ENCODE data around the gene POLE. TPM values are rescaled to one million over a fixed set of nuclear protein-coding genes. Genes with fewer than 3 reads are reported as not detected.

POLE gene
- total RNA-seq, 4 donors from 2014 or later = 32.2 to 133 (median 44.4) TPM

DNA sequence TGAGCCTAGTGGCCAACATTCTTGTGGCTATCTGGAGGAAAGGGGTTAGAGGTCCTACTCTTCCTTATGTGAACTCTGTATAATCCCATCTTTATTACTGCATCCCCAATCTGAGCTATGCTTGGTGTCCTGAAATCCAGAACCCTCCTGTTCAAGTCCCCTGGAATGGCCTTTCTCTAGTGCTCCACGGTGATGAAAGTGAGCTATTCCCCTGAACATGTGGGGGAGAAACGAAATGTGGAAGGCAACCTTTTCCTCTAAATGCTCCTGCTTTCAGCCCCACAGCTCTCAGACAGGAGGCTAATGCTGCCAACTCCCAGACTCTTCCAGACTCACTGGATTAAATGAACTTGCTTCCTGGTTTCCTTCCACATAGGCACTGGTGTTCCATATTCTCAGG is 21.0 kb upstream of the POLE start:
- DNase-seq (ENCODE audit: low spot score in 2 of 2) = no peak
- H3K9me3 ChIP-seq = no peaks in the 10 kb centered on the region
- H3K27ac ChIP-seq = no peak overlapping the region
- TF ChIP-seq EP300 (IDR thresholded peaks at IDR 0.05) (no peak), CTCF (IDR thresholded peaks at IDR 0.05) (no peak), POLR2A (IDR thresholded peaks at IDR 0.05) (no peak)
- peaks cover 0 to 26% (median 16%) of the 10 kb centered on the region in 4 donors for H3K4me1 ChIP-seq
- no peaks in the 10 kb centered on the region for H3K27me3 ChIP-seq
- 86 to 88% methylated on average over 2 of the region's 2 CpGs for WGBS, 2 donors
- H3K36me3 ChIP-seq = peaks cover 0 to 35% (median 0%) of the 10 kb centered on the region in 3 donors
- H3K4me3 ChIP-seq = no peak overlapping the region

DNA sequence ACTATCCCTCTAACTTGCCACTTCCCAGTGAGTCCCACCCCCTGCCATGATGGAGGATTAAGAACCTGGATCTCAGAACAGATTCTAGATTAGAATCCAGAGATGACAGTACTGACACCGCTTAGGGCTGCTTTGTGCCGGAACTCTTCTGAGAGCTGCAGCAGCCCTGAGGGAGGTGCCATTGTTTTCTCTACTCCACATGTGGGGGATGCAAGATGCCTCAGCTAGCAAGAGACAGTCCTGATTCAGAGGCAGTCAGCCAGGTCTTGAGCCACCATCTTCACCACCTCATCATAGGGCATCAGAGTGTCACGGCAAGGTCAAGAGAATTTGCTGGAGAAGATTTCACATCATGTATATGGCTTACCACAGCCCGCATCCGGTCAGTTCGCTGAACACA is 20.1 kb upstream of the POLE start:
- Histone ChIP-seq H3K9me3 (no peaks in the 10 kb centered on the region), H3K4me1 (peaks cover 0 to 21% (median 13%) of the 10 kb centered on the region in 4 donors), H3K4me3 (no peak overlapping the region), H3K27me3 (no peaks in the 10 kb centered on the region), H3K27ac (no peak overlapping the region), H3K36me3 (peaks cover 0 to 40% (median 0%) of the 10 kb centered on the region in 3 donors)
- no peak for DNase-seq (ENCODE audit: low spot score in 2 of 2)
- WGBS, 2 donors = 95 to 96% methylated on average over 6 of the region's 6 CpGs
- no peak for TF ChIP-seq POLR2A (IDR thresholded peaks at IDR 0.05)
- TF ChIP-seq CTCF (IDR thresholded peaks at IDR 0.05) = no peak

DNA sequence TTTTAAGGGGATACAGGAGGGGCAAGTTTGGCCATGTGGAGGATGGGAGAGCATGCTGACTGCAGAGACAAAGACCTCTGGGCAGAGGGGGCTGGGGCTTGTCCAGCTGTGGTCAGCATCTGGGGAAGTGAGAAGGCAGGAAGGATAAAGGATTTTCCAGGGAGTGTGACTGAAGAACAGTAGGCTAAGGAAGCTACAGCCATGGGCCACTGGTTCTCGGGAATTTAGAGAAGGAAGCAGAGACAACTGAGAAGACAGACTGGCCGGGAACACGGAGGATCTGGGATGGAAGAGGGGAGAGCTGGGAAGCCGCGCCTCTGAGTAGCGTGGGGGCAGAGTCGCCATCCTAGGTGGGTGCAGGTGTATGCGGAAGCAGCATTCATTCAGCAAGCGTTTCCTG is 16.5 kb upstream of the POLE start:
- 93 to 94% methylated on average over 9 of the region's 9 CpGs for WGBS, 2 donors

DNA sequence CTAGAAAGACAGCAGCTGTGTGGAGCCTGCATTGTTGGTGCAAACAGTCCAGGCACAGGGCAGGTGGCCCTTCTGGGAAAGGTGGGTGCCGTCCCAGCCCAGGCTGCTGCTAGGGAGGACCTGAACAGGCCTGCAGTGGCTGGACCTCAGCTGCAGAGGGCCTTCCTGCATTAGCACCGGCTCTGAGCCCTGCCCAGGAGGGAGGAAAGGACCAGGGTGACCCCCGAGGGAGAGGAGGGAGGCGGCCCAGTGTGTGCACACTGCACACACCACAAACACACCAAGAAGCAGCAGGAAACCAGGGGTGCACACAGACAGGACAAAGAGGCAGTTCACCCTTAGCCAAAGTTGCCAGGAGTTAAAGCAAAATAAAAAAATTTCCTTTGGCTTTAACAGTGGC is 15.5 kb upstream of the POLE start:
- Histone ChIP-seq H3K36me3 (peaks cover 0 to 64% (median 0%) of the 10 kb centered on the region in 3 donors), H3K27ac (no peak overlapping the region), H3K9me3 (no peaks in the 10 kb centered on the region), H3K27me3 (no peaks in the 10 kb centered on the region), H3K4me3 (no peak overlapping the region), H3K4me1 (no peaks in the 10 kb centered on the region)
- DNase-seq (ENCODE audit: low spot score in 2 of 2) = no peak
- TF ChIP-seq POLR2A (IDR thresholded peaks at IDR 0.05) = no peak
- TF ChIP-seq CTCF (IDR thresholded peaks at IDR 0.05) = no peak
- no peak for TF ChIP-seq EP300 (IDR thresholded peaks at IDR 0.05)
- 66 to 78% methylated on average over 4 of the region's 4 CpGs for WGBS, 2 donors

More for the DNA sequence above, 16.5 kb upstream of the POLE start:
- DNase-seq (ENCODE audit: low spot score in 2 of 2) = no peak
- Histone ChIP-seq H3K4me3 (no peak overlapping the region), H3K36me3 (peaks cover 0 to 63% (median 0%) of the 10 kb centered on the region in 3 donors), H3K27ac (no peak overlapping the region), H3K4me1 (no peaks in the 10 kb centered on the region), H3K9me3 (no peaks in the 10 kb centered on the region), H3K27me3 (no peaks in the 10 kb centered on the region)
- TF ChIP-seq POLR2A (IDR thresholded peaks at IDR 0.05) (no peak), EP300 (IDR thresholded peaks at IDR 0.05) (no peak), CTCF (IDR thresholded peaks at IDR 0.05) (no peak)

DNA sequence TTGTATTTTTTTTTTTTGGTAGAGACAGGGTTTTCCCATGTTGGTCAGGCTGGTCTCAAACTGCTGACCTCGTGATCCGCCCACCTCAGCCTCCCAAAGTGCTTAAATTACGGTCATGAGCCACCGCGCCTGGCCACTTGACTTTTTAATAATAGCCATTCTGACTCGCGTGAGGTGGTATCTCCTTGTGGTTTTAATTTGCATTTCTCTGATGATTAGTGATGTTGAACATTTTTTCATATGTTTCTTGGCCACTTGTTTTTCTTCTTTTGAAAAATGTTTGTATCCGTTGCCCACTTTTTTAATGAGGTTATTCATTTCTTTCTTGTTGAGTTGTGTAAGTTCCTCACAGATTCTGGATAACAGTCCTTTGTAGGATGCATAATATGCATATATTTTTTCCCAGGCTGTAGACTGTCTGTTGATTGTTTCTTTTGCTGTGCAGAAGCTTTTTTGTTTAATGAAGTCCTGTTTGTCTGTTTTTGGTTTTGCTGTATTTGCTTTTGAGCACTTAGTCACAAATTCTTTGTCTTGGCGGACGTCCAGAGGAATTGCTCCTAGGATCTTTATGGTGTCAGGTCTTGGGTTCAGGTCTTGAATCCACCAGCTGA is 13.2 kb upstream of the POLE start:
- no peaks in the 10 kb centered on the region for H3K9me3 ChIP-seq
- no peak overlapping the region for H3K4me3 ChIP-seq
- WGBS, 2 donors = 74% methylated on average over 10 of the region's 10 CpGs
- no peaks in the 10 kb centered on the region for H3K27me3 ChIP-seq
- H3K4me1 ChIP-seq = no peaks in the 10 kb centered on the region
- TF ChIP-seq EP300 (IDR thresholded peaks at IDR 0.05) (no peak), POLR2A (IDR thresholded peaks at IDR 0.05) (no peak), CTCF (IDR thresholded peaks at IDR 0.05) (no peak)
- peaks cover 0 to 78% (median 2%) of the 10 kb centered on the region in 3 donors for H3K36me3 ChIP-seq
- H3K27ac ChIP-seq = no peak overlapping the region
- DNase-seq (ENCODE audit: low spot score in 2 of 2) = no peak
